ENCODE measurements around the gene NDUFB10. TPM values are rescaled to one million over a fixed set of nuclear protein-coding genes. Genes with fewer than 3 reads are reported as not detected.

The NDUFB10 gene
- 100 to 1,000 TPM; 126 to 129 TPM for total RNA-seq

DNA sequence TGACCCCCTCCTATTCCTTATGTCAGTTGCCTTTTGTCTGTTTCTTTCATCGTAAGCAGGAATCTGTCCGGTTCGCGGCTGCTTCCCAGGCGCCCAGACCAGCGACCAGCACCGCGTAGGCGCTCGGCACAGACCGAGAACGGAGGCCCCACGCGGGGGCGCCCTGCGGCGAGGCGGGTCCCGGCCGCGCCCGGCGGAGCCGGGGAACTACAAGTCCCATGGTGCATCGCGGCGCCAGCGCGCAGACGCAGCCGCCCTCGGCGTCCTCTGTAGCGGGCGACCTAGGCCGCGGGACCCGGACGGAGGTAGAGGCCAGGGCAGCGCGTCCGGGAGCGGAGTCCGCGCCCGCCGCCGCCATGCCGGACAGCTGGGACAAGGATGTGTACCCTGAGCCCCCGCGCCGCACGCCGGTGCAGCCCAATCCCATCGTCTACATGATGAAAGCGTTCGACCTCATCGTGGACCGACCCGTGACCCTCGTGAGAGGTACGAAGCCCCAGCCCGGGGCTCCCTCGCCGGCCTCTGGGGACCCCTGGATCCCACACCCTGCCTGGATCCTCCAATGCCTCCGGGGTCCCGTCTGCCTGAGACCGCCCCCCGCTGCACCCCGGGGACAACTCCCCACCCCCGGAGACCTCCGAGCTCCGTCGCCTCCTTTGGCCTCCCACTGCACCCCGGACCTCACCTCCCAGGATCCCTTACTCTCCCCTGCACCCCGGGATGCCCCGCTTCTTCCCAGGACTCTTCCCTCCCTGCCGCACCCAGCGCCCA lies at the start of gene NDUFB10:
Gene NDUFB10 (plus strand): TSS at position 270 of the 771 bp plus-strand sequence. CDS start 87 bp downstream, at position 357.
- intact Hi-C loops (cut with micrococcal nuclease), result no loop called here
- Mint-ChIP-seq H3K4me3 (peak within 1 kb of the TSS; percentile 98), H3K9me3 (no peaks in the 10 kb centered on the region), H3K27ac (peak within 1 kb of the TSS; percentile 96), H3K4me1 (ENCODE audit: low read depth) (peaks cover 33% of the 10 kb centered on the region), H3K36me3 (ENCODE audit: low read depth) (peaks cover 43% of the 10 kb centered on the region), H3K27me3 (no peaks in the 10 kb centered on the region)
- TF ChIP-seq, protein P1, sequence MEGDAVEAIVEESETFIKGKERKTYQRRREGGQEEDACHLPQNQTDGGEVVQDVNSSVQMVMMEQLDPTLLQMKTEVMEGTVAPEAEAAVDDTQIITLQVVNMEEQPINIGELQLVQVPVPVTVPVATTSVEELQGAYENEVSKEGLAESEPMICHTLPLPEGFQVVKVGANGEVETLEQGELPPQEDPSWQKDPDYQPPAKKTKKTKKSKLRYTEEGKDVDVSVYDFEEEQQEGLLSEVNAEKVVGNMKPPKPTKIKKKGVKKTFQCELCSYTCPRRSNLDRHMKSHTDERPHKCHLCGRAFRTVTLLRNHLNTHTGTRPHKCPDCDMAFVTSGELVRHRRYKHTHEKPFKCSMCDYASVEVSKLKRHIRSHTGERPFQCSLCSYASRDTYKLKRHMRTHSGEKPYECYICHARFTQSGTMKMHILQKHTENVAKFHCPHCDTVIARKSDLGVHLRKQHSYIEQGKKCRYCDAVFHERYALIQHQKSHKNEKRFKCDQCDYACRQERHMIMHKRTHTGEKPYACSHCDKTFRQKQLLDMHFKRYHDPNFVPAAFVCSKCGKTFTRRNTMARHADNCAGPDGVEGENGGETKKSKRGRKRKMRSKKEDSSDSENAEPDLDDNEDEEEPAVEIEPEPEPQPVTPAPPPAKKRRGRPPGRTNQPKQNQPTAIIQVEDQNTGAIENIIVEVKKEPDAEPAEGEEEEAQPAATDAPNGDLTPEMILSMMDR (IDR thresholded peaks at IDR 0.05), result peak; percentile 50
- ATAC-seq (peak; percentile 76), DNase-seq (peak; percentile 93)
- ChIA-PET CTCF (no interaction called here), POLR2A (interaction anchor here (0.6 to 14.3 kb wide), 6 partner anchors 16 to 177 kb away, joined by 3 to 505 read pairs (median 7); partner anchors contain the start of genes GFER, MSRB1, NOXO1 and NUBP2)

DNA sequence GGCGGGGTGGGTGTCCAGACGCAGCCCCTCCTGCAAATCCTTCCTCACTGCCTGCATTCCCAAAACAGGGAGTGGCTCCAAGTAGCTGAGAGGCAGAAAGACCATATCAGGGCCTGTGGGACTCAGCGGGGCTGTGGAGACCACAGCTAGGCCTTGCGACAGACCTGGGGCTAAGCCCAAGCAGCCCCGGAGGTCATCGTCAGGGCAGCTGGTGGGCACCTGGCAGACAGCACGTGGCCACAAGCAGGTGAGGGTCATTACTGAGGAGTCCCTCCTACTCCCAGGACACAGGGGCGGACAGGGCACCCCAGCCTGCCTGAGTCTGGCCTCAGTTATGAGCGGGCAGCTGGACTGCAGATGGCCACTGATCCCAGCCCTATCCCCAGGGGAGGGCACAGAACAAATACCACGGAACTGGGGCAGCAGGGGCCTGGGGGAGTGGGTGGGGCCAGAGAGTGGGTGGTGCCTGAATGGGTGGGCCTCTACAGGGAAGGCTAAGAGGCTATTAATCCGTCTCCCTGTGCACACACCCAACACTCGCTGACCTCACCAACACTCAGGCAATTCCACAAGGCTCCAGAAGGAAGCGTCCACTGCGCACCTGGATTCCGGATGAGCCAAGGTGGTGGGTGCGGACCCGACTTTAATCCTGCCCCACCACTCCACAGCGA lies 49.6 kb upstream of the NDUFB10 start:
- POLR2A ChIA-PET, result no interaction called here
- no peak for ATAC-seq
- H3K36me3 Mint-ChIP-seq (ENCODE audit: low read depth), result no peaks in the 10 kb centered on the region

DNA sequence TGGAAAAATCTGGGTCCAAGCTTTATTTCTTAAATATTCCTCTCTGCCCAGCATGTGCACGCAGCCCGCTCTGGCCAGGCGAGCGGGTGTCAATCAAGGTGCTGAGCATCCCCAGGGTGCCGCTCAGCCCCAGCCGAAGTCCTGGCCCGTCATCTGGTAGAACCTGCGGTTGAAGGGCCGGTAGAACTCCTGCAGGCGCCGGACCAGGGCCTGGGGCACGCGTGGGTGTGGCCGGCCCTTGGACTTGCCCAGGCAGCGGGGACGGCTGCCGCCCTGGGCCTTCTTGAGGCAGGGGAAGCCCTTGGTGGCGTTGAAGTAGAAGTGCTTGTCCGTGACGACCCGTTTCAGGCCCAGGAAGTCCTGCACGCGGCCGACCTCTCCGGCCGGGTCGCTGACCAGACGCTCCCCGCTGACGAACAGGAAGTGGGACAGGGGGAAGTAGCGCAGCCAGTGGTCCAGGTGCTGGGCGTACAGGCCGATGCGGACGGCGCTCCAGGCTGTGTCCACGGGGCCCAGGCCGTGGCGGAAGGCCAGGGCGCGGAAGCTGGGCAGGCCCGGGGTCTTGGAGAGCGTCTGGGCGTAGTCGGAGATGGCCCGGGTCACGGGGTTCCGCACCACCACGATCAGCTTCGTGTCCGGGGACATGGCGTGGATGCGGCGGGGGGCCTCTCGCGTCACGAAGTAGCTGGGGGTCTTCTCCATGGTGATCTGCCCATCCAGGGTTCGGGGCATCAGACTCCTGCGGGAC lies 47.7 kb upstream of the NDUFB10 start:
- ChIA-PET CTCF (no interaction called here), POLR2A (no interaction called here)
- no peaks in the 10 kb centered on the region for H3K36me3 Mint-ChIP-seq (ENCODE audit: low read depth)
- H3K27me3 Mint-ChIP-seq, result peaks cover 22% of the 10 kb centered on the region
- no peaks in the 10 kb centered on the region for H3K4me1 Mint-ChIP-seq (ENCODE audit: low read depth)
- H3K4me3 Mint-ChIP-seq, result no peak overlapping the region
- ATAC-seq (no peak), DNase-seq (no peak)
- TF ChIP-seq, protein P1 (IDR thresholded peaks at IDR 0.05), result no peak
- no peak overlapping the region for H3K27ac Mint-ChIP-seq
- intact Hi-C loops (cut with micrococcal nuclease), result no loop called here
- no peaks in the 10 kb centered on the region for H3K9me3 Mint-ChIP-seq

More for the DNA sequence above, 49.6 kb upstream of the NDUFB10 start:
- TF ChIP-seq, protein P1 (IDR thresholded peaks at IDR 0.05), result no peak
- no peaks in the 10 kb centered on the region for H3K9me3 Mint-ChIP-seq
- no peak overlapping the region for H3K4me3 Mint-ChIP-seq
- peaks cover 7% of the 10 kb centered on the region for H3K27me3 Mint-ChIP-seq
- H3K4me1 Mint-ChIP-seq (ENCODE audit: low read depth), result no peaks in the 10 kb centered on the region
- intact Hi-C loops (cut with micrococcal nuclease), result no loop called here
- H3K27ac Mint-ChIP-seq, result no peak overlapping the region
- no peak for DNase-seq
- CTCF ChIA-PET, result no interaction called here

DNA sequence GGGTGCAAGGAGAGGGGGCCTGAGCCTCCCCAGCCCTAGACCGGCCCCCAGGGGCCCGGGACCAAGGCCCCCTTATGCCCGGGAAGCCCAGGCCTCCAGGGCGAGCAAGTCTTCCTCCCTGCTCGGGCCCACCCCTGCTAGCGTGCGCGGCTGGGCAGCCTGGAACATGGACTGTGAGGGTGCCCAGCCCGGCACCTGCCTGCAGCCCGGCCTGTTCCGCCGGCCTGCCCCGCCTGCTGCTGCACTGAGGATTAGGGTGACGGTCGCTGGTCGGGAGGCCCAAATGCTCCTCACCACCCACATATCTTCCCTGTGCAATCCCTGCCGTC lies 47.2 kb upstream of the NDUFB10 start:
- intact Hi-C loops (cut with micrococcal nuclease), result no loop called here
- ATAC-seq (no peak), DNase-seq (no peak)
- ChIA-PET CTCF (no interaction called here), POLR2A (no interaction called here)
- H3K4me1 Mint-ChIP-seq (ENCODE audit: low read depth), result no peaks in the 10 kb centered on the region
- H3K36me3 Mint-ChIP-seq (ENCODE audit: low read depth), result no peaks in the 10 kb centered on the region
- no peak overlapping the region for H3K27ac Mint-ChIP-seq
- TF ChIP-seq, protein P1 (IDR thresholded peaks at IDR 0.05), result no peak
- H3K27me3 Mint-ChIP-seq, result peaks cover 25% of the 10 kb centered on the region
- H3K4me3 Mint-ChIP-seq, result no peak overlapping the region
- H3K9me3 Mint-ChIP-seq, result no peaks in the 10 kb centered on the region

Data from activated CD8-positive, alpha-beta T cell treated with anti-CD3 and anti-CD28 coated beads for 36 hours (primary cell).